Embryonic facial prominence (tissue), 1 donor: Measurements from ENCODE around the gene RNF215.
"Not testable (repeated sequence)": the region's sequence is repeated elsewhere in the genome, so short reads cannot be mapped to it uniquely, and the experiment has no call there.

Source experiments
- DNase-seq: peaks from one replicate; pipeline ENCODE4 v3.0.0-alpha.2; 2016; ENCODE audit errors: extremely low spot score

Gene RNF215

DNA sequence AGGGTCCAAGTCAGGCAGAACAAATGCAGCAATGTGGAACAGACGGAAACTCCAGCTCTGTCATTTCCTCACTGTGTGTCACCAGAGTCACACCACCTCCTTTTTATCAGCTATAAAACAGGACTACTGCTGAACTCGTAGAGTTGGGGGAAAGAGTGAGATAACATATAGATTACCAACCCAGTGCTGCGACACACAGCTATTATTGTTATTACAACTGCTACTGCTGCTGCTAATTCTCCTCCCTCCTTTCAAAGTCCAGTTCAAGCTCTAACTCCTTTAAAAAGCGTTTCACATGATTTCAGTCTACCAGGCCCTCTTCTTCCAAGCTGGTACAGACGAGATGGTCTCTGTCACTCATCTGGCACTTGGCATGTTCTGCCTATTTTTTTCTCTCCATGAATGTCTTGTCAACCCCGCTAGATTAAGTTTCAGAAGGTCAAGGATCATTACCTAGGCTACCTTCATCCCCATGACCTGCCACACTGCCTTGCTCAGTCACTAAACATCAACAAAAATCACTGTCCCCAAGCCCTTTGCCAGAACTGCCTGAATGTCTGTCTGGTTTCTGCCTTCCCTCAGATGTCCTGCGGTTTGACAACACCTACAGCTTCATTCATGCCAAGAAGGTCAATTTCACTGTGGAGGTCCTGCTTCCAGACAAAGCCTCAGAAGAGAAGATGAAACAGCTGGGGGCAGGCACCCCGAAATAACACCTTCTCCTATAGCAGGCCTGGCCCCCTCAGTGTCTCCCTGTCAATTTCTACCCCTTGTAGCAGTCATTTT, 34.7 kb upstream of the RNF215 start:
- no peak for DNase-seq

DNA sequence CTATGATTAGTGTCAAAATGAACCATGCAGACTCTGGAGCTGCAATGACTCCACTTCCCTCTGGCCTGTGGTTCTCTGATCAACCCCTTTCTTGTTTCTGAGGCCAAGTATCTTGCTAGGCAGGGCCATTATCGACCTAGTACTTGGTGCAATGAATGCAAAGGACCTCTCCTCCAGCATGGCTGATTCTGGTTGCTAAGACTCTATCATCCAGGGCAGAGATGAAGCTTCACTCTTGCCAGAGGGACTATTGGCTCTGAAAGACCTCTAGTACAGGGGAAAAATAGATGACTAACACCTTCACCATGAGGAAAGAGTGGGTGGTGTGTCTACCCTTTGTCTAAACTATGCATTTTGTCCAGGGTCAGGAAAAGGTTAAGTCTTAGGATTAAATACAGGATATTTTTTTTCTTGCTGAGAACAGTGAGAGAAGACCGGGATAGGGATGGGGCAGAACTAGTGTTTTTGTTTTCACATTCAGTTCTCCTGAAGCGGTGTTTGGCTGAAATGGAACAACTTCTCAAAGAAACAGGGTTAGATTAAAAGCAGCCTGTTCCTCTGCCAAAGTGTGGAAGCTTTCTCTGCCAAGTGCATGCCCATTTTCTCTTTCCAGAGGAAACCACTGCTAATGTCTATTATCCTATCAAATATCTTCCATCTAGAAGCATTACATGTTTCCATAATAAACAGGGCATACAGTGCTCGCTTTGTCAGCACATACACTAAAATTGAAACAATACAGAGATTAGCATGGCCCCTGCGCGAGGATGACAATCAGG, 33.3 kb upstream of the RNF215 start:
- no peak for DNase-seq

DNA sequence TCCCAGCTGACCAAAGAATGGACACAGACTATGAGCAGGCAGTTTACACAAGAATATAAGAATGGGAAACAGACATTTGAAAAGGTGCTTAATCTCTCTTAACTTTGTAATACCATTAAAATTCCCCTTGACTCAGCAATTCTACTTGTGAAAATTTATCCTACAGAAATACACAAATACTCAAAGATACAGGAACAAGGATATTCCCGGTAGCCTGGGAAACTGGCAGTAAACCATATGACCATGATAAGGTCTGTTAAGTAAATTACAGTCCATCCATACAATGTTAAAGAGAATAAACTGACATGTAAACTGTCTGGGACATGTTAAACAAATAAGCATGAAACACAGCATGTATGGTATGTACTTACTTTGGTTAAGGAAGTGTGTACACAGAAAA, 29.6 kb upstream of the RNF215 start:
- no peak for DNase-seq

DNA sequence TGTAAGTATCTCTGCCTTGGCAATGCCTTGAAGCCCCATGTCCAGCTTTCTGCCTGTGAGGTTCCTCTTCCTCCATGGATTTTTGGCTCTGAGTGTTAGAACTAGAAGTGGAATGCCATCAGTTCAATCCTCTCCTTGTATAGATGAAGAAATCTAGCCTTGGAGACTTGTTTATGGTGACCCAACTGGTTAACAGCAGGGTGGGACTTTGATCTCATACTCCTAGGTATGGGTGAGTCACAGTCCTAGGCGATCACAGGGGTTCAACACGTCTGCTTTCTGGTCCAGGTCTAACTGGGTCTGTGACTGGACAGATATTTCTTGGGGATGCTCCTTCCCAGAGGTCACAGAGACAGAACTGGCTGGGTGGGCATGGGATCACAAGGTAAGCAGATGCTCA, 29.2 kb upstream of the RNF215 start:
- no peak for DNase-seq

DNA sequence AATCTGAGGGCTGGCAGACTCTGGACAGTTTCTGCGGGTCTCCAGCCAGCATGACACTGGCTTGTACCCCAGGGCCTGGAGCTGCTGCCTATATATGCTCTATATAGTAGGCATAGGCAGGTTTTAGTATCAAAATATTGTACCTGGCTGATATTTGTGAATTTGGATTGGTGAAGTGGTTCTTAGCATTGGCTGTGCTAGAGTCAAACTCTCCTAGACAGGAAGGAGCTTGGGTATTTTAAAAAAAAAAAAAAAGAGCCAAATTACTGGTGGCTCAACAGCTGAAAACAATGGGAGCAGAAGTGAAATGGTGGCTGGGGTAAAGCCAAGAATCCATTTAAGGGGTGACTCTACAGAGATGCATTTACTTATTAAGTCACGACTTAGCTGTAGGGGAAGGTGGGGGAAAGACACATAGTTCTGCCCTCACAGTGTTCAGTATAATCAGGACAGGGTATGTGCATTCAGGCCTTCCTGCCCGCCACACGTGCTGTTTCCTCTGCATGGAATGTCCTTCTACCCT, 27.4 kb upstream of the RNF215 start:
- no peak for DNase-seq

DNA sequence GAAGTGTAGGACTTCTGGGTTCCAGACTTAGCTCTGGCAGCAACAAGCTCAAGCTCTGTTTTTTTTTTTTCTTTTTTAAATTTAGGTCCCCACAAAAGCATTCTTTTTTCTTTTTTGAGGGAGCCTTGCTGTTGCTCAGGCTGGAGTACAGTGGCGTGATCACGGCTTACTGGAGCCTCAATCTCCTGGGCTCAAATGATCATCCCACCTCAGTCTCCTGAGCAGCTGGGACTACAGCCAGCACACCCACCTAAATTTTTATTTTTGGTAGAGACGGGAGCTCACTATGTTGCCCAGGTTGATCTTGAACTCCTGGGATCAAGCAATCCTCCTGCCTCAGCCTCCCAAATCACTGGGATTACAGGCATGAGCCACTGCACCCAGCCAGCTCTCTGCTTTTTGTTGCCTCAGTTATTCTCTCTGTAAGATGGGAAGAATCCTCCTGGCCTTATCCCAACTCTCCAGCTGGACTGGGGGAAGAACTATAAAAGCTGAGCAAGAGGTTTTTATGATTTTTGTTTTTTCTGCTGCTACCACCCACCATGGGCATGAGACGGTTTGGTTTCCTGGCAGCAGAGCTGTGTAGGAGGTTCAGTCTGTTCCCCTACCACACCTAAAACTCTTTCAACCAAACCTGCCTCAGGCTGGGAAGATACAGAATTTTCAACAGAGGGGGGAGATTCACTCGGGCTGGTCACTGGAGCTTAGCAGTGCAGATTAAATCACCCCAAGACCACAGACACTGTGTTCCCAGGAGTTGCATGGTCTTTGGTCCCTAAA, 26.7 kb upstream of the RNF215 start:
- DNase-seq: no peak

DNA sequence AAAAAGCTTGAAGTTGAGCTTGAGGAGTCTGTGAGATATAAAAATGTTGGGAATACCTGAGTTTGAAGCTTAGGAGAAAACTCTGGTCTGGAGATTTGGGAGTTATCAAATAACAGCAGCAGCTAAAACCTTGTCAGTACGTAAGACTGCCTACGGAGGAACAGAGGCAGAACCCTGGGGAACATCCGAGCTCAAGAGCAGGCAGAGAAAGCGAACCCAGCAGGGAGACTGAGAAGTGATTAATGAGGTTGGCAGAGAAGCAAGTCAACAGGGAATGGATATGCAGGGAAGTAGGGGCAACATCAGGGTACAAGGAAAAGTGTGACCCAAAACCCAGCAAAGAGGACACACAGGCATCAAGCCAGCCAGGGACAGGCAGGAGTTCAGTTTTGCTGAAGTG, 25.8 kb upstream of the RNF215 start:
- DNase-seq: no peak

DNA sequence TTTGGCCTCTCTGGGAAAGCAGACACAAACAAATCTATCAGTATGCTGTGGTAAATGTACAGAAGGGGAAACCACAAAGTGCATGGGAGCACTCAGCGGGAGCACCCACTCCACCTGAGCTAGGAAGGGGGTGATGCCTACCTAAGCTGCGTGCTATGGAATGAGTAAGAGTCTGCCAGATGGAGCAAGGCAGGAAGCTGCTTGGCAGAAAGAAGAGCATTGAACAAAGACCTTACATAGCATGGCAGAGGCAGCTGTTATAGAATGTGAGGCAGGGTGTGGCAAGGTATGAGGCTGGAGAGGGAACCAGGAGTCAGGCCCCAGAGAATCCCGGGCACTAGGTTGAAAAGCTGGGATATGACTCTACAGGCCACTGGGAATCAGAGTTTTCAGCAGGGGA, 24.6 kb upstream of the RNF215 start:
- DNase-seq: no peak

DNA sequence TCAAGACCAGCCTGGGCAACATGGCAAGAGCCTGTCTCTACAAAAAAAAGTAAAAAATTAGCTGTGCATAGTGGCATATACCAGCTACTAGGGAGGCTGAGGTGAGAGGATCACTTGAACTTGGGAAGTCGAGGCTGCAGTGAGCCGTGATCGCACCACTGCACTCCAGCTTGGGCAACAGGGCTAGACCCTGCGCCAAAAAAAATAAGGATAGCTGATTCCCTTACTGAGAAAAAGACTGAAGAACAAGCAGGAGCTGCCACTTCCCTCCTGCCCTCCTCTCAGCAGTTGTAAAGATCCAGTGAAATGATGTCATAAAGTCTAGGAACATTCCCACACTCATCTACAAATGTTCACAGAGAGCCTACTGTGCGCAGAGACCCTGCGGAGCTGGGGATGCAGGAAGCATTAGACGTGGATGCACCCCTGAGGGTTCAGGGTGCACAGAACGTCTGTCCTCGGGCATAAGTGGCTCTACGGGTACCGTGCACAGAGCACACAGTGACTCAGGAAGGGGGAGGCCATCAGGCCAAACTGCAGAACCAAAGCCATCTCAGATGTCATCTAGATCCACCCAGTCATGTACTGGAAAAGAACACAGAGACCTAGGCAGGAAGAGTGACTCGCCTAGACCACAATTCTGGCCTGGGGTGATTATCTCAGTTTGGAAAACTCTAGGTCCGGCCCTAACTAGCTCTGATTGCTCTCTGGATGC, 21.3 kb upstream of the RNF215 start:
- DNase-seq: no peak

DNA sequence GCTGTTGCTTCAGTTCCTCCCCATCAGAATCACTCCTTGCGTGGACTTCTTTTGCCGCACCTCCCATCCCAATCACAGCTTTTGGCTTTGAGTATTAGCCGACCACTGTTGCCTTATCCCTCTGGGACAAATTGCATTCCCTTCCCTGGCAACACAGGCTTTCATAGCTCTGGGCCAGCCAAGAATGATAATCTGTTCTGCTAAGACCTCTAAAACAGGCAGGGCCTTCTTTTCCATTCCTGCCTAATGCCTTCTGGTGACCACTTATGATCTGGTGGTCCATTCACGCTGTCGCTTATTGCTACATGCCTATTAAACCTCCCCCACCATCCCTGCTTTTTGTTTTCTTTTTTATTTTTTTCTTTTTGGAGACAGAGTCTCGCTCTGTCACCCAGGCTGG, 19.2 kb upstream of the RNF215 start:
- DNase-seq: no peak

DNA sequence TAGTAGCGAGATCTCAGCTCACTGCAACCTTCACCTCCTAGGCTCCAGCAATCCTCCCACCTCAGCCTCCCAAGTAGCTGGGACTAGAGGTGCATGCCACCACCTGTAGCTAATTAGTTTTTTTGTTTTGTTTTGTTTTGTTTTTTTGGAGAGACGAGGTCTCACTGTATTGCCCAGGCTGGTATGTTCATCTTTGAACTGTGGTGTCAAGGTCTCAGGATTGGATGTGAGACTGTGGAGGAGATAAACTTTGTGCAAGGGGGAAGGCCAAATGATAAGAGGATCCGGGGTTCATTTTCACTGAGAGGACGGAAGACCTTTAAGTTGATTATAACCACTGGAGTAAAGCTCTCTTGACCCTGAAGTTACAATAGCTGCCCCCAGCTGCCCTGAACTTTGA, 18.5 kb upstream of the RNF215 start:
- DNase-seq: no peak

DNA sequence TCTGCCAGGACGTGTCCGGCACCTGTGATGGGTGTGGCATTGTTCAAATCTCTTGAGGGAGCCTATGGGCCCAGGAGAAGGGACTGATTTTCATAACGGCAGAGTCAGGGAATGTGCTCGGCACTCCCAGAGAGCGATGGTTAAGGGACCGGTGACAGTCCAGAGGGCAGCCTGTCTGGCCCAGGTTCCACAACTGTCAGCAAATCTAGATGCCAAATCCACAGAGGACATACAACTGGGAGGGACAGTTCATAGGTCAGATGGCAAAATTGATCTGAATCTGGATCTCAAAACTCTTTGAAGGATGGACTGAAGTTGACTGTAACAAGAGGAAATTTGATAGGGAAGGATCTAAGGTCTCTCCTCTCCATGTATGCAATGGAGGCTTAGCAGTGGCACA, 17.1 kb upstream of the RNF215 start:
- DNase-seq: no peak

DNA sequence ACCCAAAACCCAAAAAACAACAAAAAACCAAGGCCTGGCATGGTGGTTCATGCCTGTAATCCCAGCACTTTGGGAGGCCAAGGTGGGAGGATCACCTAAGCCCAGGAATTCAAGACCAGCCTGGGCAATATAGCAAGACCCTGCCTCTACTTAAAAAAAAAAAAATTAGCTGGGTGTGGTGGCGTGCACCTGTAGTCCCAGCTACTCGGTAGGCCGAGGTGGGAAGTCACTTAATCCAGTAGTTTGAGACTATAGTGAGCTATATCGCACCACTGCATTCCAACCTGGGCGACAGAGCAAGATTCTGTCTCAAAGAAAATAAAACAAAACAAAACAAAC, 15.5 kb upstream of the RNF215 start:
- not testable (repeated sequence) for DNase-seq

DNA sequence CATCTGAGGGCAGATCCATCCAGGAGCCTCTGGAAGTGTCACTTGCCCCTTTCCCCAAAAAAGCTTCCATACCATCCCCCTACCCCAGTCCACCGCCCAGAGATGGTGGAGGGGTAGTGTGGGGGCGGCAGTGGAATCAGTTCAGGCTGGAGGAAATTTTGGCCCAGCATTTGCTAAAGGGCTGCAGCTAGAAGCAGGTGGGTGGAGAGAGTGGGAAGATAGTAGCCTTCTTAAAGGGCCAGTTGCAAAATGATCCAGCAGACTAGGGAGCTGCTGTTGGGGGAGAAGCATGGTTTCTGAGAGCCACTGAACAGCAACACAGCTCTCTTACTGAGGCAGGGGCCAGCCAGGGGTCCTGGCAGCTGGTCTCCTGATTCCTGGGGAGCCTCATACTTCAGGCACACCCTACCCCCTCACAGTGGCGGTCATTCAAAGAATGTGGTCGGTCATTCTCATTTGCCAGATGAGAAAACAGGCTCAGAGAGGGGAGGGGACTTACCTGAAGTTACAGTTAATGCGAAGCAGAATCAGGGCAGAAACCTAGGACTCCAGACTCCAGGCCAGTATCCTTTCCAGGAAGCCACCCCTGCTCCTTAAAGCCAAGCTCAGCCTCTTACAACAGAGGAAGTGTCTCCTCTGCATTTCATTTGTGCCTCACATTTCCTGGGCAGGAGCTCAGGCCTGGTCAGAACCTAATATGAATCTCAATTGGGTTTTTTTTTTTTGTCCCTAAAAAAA, 15.0 kb upstream of the RNF215 start:
- DNase-seq: no peak

DNA sequence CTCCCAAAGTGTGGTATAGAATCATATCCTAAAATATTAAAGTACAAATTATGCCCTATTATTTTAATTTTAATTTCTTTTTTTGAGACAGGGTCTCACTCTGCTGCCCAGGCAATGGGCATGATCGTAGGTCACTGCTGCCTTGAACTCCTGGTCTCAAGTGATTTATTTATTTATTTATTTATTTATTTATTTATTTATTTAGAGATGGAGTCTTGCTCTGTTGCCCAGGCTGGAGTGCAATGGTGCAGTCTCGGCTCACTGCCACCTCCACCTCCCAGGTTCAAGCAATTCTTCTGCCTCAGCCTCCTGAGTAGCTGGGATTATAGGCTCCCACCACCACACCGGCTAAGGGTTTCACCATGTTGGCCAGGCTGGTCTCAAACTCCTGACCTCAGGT, 13.8 kb upstream of the RNF215 start:
- not testable (repeated sequence) for DNase-seq

DNA sequence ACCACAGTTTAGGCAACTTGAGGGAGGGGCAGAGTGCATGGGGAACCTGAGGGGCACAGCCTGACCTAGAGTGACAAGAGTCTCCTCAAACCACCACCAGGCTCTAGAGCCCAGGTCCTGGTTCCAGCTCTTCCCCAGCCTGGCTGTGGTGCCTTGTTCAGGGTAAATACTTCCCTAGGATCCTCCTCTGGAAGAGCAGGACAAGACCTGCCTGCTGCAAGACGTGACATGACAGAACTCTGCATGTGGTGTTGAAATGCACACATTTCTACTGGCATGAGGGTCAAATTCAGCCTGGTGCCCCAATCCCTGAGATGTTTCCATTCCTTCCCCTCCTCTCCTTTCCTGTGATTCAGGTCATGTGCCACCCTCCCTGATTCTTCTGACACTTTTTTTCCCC, 12.9 kb upstream of the RNF215 start:
- no peak for DNase-seq

DNA sequence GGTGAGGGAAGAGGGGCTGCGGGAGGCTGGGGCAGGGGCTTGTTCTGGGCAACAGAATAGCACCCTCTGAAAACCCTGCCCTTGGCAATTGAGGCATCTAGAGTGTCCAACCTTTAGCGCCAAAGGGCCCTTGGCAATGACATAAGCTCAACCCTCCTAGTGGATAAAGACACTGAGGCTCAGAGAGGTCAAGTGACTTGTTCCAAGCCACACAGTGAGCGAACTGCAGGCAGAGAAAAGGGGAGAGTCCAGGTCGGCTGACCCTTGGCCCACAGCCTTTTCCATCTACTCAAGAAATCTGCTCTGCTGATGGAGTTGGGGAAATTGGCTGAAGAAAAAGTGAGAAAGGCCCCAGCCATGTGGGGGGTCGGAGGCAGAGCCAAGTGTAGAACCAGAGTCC, 12.5 kb upstream of the RNF215 start:
- DNase-seq: no peak

DNA sequence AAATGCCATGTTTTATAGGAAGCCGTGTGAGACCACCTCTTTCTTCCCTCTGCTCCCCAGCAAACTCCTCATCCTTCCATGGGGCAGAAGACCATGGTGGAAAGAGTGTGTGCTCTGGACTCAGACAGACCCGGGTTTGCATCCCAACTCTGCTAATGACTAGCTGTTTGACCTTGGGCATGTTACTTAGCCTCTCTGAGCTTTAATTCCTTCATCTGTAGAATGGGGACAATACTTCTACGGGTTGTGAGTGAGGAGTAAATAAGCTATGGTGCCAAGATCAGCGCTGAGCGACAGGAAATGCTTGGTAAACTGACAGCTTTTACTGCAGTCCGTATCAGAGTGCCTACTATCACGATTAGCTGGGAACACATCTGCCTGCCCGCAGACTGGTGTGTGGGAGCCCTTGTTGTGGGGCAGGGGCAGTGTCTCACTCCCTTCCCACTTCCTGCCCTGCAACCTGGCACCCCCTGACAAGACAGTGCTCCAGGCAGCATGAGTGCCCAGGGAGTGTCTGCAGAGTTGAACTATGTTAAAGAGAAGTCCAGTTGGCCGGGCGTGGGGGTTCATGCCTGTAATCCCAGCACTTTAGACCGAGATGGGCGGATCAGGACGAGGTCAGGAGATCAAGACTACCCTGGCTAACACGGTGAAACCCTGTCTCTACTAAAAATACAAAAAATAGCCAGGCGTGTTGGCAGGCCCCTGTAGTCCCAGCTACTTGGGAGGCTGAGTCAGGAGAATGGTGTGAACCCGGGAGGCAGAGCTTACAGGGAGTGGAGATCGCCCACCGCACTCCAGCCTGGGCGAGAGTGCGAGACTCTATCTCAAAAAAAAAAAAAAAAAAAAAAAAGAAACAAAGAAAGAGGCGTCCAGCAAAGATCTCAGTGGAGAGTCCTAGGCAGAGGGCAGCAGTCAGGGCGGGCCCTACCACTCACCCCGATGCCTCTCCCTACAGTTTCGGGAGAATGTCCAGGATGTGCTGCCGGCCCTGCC, 11.8 kb upstream of the RNF215 start:
- no peak for DNase-seq

DNA sequence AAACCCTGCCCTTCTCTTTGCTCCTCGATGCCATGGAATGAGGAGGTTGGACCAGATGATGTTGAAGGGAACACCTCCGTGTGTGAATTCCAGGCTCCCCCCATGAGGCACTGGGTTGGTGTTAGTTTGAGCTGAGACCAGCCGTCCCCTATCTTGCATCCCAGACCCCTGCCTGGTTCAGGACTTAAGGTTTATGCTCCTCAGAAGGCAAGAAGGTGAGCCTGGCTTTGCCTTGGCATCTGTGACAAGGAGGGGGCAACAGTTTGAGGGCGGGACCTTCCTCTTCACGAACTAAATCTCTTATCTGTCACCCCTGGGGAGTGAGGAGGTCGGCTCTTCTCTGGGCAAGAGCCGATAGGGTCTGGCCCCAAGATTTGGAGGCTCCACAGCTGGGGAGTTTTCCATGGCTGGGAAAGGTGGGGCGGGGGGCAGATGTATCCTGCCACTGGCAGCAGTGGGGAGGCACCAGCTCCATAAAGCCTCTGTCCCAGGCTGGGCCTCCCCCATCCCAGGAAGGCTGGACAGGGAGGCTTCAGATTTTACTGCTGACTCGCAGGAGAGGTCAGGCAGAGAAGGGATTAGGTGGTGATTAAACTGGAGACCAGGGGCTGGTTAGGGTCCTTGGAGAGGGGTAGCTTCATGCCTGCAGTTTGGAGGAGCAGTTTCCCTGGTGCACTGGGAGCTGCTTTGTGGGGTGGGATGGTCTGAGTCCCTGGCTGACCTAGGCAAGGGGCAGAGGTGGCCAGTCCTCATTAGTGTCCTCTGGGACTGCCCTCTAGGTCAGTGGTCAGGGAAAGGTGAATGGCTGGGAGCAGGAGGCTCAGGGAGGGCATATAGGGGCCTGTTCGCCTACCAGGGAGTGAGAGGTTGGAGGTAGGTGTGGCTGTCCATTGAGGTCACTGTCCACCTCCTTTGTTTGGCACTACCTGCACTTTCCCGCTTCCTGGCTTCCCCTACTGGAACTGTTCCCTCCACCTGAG, 10.7 kb upstream of the RNF215 start:
- no peak for DNase-seq
